TTC549 (cell line): Measurements from ENCODE around the gene MSANTD7.

Experiments used
- FAIRE-seq: peaks from 2 replicates; lab custom pipeline; 2012; peaks lifted over from hg19 to GRCh38; lab: Jason Lieb, UNC

Gene MSANTD7

GRCh38 chr10:14884082-14884481 lies 46.0 kb downstream of the MSANTD7 start:
- no peak for FAIRE-seq
